ENCODE measurements around the gene IL17B.
A peak's percentile ranks its signal among the peaks of the same experiment; 100 is the strongest.
"Not testable (repeated sequence)": the region's sequence is repeated elsewhere in the genome, so short reads cannot be mapped to it uniquely, and the experiment has no call there.

The IL17B gene

GRCh38 chr5:149399775-149400174, 20.7 kb upstream of the IL17B start:
- DNase-seq = no peak

- DNase-seq = not testable (repeated sequence)
Measured at GRCh38 chr5:149398747-149399266, 19.7 kb upstream of the IL17B start.

GRCh38 chr5:149397530-149397929, 18.4 kb upstream of the IL17B start:
- no peak for DNase-seq

GRCh38 chr5:149394996-149395395, 15.9 kb upstream of the IL17B start:
- not testable (repeated sequence) for DNase-seq

- no peak for DNase-seq
Measured at GRCh38 chr5:149392718-149393117, 13.6 kb upstream of the IL17B start.

- DNase-seq = no peak
Measured at GRCh38 chr5:149391524-149391923, 12.4 kb upstream of the IL17B start.

GRCh38 chr5:149391076-149391475, 12.0 kb upstream of the IL17B start:
- not testable (repeated sequence) for DNase-seq

- no peak for DNase-seq
Measured at GRCh38 chr5:149389552-149390495, 10.7 kb upstream of the IL17B start.

GRCh38 chr5:149388498-149389190, 9.6 kb upstream of the IL17B start:
- DNase-seq = no peak

GRCh38 chr5:149387982-149388381, 8.9 kb upstream of the IL17B start:
- DNase-seq = no peak

GRCh38 chr5:149387081-149387631, 8.1 kb upstream of the IL17B start:
- no peak for DNase-seq

GRCh38 chr5:149386166-149386565, 7.1 kb upstream of the IL17B start:
- DNase-seq = no peak

GRCh38 chr5:149383399-149383798, 4.3 kb upstream of the IL17B start:
- DNase-seq = no peak

GRCh38 chr5:149382517-149383220, 3.6 kb upstream of the IL17B start:
- no peak for DNase-seq

GRCh38 chr5:149381986-149382338, 2.9 kb upstream of the IL17B start:
- peak; percentile 67 for DNase-seq

GRCh38 chr5:149381261-149381985, 2.3 kb upstream of the IL17B start:
- no peak for DNase-seq

GRCh38 chr5:149380466-149381121, 1.5 kb upstream of the IL17B start:
- no peak for DNase-seq

- no peak for DNase-seq
Measured at GRCh38 chr5:149379818-149380374, 804 bp upstream of the IL17B start.

GRCh38 chr5:149378241-149378820, 761 bp downstream of the IL17B start:
- no peak for DNase-seq

GRCh38 chr5:149376711-149377447, 2.2 kb downstream of the IL17B start:
- DNase-seq = no peak

Measured in CD4-positive, alpha-beta T cell treated with Interleukin-17A for 1 hour (primary cell).